Lower lobe of right lung (tissue), 2 donors: Measurements from ENCODE around the gene MGAT5. TPM values are rescaled to one million over a fixed set of nuclear protein-coding genes. Genes with fewer than 3 reads are reported as not detected.

Experiments
- ATAC-seq, 2 donors: fragments of 200-7000 bp; cut with Tn5 transposase; one replicate each; pipeline ENCODE4 v1.9.1; 2020 to 2022; ENCODE audit warnings: mild to moderate bottlenecking in 2 of 2, moderate library complexity in 2 of 2
- DNase-seq: peaks from one replicate; pipeline ENCODE4 v3.0.0-alpha.2; 2020
- H3K27ac ChIP-seq: fragments of 200-600 bp; one replicate; pipeline ENCODE4 v1.8.0; 2022
- H3K27me3 ChIP-seq: fragments of 200-600 bp; one replicate; pipeline ENCODE4 v1.8.0; 2022; ENCODE audit warnings: low read depth
- H3K36me3 ChIP-seq: fragments of 200-600 bp; one replicate; pipeline ENCODE4 v1.8.0; 2022; ENCODE audit warnings: mild to moderate bottlenecking
- H3K4me1 ChIP-seq: fragments of 200-600 bp; one replicate; pipeline ENCODE4 v1.8.0; 2022
- H3K4me3 ChIP-seq: fragments of 200-600 bp; one replicate; pipeline ENCODE4 v1.8.0; 2022; ENCODE audit warnings: mild to moderate bottlenecking
- H3K9me3 ChIP-seq: fragments of 200-600 bp; one replicate; pipeline ENCODE4 v1.8.0; 2022
- intact Hi-C: fragments of 100-400 bp; cut with DNase I; formaldehyde crosslinking; loops from one replicate; pipeline ENCODE4 v1.11.0; 2022
- total RNA-seq: library from RNA; stranded (reverse); fragmentation: NEBNext Ultra II Directional; extraction: Animal tissue kit (Norgen Biotek cat#: 25700); gene quantifications from one replicate; pipeline ENCODE4 v1.2.1, GENCODE V29; 2021
- TF ChIP-seq, protein P1 (sequence below): fragments of 200-600 bp; IDR thresholded peaks from one replicate; pipeline ENCODE4 v1.8.0; 2022; ENCODE audit warnings: antibody characterized with exemption, mild to moderate bottlenecking
- donor health status: DM: no; HTN: yes; CAD: no; lungs with severe emphysema.

MGAT5 gene
- total RNA-seq, 1 donor from 2014 or later: 61.7 TPM

DNA sequence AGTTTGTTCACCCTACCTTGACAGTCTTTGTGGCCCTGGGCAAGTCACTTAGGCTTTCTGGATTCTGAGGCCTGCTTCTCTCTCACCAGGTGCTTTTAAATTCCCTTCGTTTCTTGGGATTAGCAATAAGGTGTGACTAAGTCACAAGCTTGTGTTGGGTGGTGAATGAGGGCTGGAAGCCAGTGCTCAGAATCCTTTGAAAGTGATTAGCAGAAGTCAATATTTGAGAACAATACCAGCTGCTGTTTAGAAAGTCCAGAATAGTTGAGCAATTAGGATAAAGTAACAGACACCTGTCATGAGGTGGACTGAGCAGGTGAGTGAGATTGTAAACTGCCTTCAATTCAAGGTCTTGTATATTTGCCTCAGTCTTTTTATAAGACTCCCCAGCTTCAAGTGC, 19.3 kb upstream of the MGAT5 start:
- TF ChIP-seq, protein P1, sequence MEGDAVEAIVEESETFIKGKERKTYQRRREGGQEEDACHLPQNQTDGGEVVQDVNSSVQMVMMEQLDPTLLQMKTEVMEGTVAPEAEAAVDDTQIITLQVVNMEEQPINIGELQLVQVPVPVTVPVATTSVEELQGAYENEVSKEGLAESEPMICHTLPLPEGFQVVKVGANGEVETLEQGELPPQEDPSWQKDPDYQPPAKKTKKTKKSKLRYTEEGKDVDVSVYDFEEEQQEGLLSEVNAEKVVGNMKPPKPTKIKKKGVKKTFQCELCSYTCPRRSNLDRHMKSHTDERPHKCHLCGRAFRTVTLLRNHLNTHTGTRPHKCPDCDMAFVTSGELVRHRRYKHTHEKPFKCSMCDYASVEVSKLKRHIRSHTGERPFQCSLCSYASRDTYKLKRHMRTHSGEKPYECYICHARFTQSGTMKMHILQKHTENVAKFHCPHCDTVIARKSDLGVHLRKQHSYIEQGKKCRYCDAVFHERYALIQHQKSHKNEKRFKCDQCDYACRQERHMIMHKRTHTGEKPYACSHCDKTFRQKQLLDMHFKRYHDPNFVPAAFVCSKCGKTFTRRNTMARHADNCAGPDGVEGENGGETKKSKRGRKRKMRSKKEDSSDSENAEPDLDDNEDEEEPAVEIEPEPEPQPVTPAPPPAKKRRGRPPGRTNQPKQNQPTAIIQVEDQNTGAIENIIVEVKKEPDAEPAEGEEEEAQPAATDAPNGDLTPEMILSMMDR: no peak
- DNase-seq (no peak), ATAC-seq (no peak)
- Histone ChIP-seq H3K9me3 (peaks cover 2% of the 10 kb centered on the region), H3K4me1 (peaks cover 21% of the 10 kb centered on the region), H3K27me3 (no peaks in the 10 kb centered on the region), H3K27ac (no peak overlapping the region), H3K36me3 (no peaks in the 10 kb centered on the region), H3K4me3 (no peak overlapping the region)
- intact Hi-C loops: no loop called here

DNA sequence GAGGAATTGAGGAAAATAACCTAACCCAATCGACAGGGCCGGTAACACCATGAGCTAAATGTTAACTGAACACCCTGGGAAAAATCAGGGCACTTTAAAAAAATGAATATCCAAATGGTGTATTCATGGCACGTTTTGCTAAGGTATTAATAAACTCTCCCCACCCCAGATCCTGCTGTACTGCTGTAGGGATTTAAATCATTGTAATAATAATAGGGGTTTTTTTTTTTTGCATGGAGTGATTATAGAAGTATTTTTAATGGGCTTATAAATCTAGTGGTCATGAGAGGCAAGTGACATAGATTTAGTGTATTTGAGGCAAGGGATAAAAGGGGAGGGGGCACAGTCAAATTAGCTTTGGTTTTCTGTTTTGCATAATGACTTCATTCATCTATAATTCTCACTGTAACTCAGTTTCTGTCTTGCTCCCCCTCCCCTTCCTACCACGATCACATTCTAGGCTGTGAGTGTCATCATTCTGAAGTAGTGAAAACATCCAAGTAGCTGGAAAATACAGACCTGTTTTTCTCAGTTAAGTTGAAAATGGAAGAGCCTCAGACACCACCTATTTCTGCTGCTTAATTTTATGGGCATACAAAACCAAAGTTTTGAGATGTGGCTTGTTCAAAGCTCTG, 18.2 kb upstream of the MGAT5 start:
- peaks cover 21% of the 10 kb centered on the region for H3K4me1 ChIP-seq
- TF ChIP-seq, protein P1: no peak
- intact Hi-C loops: no loop called here
- H3K27ac ChIP-seq: no peak overlapping the region
- DNase-seq (no peak), ATAC-seq (no peak)
- no peaks in the 10 kb centered on the region for H3K36me3 ChIP-seq
- H3K4me3 ChIP-seq: no peak overlapping the region
- no peaks in the 10 kb centered on the region for H3K27me3 ChIP-seq
- H3K9me3 ChIP-seq: no peaks in the 10 kb centered on the region

DNA sequence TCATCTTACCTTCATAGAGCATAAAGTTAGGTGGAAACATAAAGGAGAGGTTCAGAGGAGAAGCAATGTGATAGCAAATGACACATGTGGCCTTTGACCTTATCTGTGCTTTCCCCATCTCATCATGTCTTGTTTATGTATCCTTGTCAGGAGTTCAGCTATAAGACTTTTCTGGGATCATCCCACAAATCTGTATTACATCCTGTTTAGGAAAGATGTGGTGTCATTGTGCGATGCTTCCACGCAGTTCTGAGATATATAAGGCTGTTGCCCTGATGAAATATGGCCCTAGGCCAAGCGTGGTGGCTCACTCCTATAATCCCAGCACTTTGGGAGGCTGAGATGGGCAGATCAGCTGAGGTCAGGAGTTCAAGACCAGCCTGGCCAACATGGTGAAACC, 15.5 kb upstream of the MGAT5 start:
- TF ChIP-seq, protein P1: no peak
- peaks cover 15% of the 10 kb centered on the region for H3K4me1 ChIP-seq
- no peaks in the 10 kb centered on the region for H3K36me3 ChIP-seq
- ATAC-seq: no peak
- H3K27me3 ChIP-seq: no peaks in the 10 kb centered on the region
- H3K27ac ChIP-seq: no peak overlapping the region
- H3K9me3 ChIP-seq: no peaks in the 10 kb centered on the region
- intact Hi-C loops: no loop called here
- DNase-seq: no peak
- H3K4me3 ChIP-seq: no peak overlapping the region

DNA sequence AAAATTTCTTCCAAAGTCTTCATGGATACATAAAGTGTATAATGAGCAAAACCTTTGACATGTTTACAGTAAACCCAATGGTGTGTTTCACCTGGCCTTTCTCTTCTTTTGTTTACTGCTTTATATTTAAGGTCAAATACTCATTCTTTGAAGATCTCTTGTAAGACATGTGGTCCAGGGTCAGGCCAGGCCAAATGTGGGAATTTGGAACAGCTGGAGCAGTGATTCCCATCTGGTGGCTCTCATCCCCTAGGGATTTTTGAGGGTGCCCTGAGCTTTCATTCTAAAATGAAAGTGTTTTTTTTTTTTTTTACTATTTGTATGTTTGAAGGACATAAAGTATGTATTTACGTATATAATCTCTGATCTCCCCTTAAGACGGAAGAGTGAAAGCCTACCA, 13.8 kb upstream of the MGAT5 start:
- Histone ChIP-seq H3K9me3 (no peaks in the 10 kb centered on the region), H3K36me3 (no peaks in the 10 kb centered on the region), H3K27me3 (no peaks in the 10 kb centered on the region), H3K4me3 (no peak overlapping the region), H3K27ac (no peak overlapping the region), H3K4me1 (peaks cover 9% of the 10 kb centered on the region)
- DNase-seq: no peak
- intact Hi-C loops: no loop called here
- ATAC-seq: no peak
- TF ChIP-seq, protein P1: no peak

DNA sequence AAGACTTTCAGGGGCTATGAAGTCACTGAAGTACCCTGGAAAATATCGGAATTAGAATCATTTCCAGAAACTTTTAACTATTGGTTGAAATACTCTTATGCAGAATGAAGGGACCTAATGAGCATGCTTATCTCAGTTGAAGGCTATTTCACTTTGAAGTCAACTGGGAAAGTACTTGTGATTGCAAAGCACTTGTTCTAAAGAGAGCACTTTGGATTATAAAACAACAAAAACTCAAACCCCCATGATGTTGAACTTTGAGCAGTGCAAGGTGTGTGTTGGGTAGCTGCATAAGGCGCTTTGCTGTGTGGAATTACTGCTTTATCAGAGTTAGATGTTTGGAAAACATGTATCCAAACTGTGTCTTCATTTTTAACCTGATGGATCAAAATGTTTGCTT, 12.0 kb upstream of the MGAT5 start:
- no peak for ATAC-seq
- intact Hi-C loops: no loop called here
- no peak for DNase-seq

More for the DNA sequence above, 12.0 kb upstream of the MGAT5 start:
- H3K27ac ChIP-seq: no peak overlapping the region
- H3K4me1 ChIP-seq: peaks cover 21% of the 10 kb centered on the region
- TF ChIP-seq, protein P1: no peak
- H3K27me3 ChIP-seq: no peaks in the 10 kb centered on the region
- H3K36me3 ChIP-seq: no peaks in the 10 kb centered on the region
- H3K4me3 ChIP-seq: no peak overlapping the region
- H3K9me3 ChIP-seq: no peaks in the 10 kb centered on the region
